RCC 7860 (cell line): Measurements from ENCODE around the gene ATP11C.
"Not testable (repeated sequence)": the region's sequence is repeated elsewhere in the genome, so short reads cannot be mapped to it uniquely, and the experiment has no call there.

Experiments
- DNase-seq: peaks from one replicate; pipeline ENCODE4 v3.0.0-alpha.2; 2015; ENCODE audit warnings: low spot score
- FAIRE-seq: peaks from 2 replicates; lab custom pipeline; 2012; peaks lifted over from hg19 to GRCh38; lab: Jason Lieb, UNC

Gene ATP11C

DNA sequence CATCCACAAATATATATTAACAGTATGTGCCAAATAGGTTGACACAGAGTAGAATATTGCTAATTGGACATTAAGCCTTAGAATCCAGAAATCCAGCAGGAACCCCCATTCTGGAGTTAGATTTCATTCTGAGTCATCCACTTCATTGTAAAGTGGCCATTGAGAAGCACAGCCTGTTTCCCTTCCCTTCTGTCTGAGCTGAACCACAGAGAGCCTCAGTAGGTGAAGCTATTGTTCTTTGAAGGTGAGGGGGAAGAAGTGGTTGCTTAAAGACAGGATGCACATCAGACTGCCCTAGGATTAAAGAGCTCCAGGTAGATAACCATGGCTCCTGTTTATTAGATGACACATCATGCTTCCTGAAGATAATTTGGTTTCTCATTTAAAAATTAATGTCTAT, 194.3 kb downstream of the ATP11C start:
- no peak for FAIRE-seq

DNA sequence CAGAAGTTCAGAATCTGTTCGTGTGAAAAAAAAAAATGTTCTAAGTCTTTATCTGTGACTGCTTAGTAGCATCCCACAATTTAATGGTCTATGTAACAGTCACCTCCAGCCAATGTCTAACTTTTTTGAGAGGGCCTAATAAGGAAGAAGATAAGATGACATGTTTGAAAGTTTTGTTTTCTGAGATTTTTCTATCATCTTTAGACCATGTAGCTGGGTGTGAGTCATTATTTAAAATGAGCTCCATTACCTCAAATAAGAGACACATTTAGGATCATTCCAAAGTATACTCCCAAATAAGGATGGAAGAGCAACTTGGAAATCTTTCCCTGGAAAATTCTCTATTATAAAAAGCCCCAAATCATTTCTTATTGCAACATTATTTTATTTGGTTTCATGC, 196.7 kb downstream of the ATP11C start:
- no peak for FAIRE-seq
- no peak for DNase-seq

More for the DNA sequence above, 194.3 kb downstream of the ATP11C start:
- DNase-seq = no peak

DNA sequence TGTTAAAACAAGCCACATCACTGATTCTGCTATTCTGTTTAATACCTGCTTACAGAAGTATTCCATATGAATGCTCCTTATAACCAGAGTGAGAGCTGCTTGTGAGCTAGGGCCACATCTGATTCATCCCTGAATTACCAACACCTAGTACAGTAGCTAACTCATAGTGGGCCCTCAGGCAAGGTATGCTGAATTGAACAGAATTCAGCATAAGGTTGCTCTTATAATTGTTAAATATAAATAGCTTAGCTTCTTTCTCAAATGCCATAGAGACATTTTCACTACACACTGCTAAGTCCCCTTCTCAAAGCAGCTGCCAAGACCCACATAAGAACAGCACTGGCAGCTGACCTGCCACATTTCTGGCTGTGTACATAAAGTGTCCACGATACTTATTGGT, 197.9 kb downstream of the ATP11C start:
- no peak for DNase-seq
- no peak for FAIRE-seq

DNA sequence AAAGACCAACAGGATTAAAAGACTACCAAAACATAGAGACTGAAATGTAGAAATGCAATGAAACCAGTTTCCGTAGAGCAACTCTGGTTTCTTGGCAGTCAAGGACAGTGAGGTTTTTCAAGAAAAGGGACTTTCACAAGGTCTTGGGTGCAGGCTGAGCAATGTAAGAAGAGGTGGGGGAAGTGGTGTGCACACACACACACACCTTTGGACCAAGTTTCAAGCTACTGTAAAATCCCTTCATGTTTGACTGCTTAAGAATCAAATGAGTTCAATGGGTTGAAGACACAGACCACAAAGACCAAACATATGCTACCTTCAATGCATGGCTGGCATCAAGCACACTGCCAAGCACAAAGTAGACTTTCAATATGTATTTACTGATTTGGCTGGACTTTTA, 207.1 kb downstream of the ATP11C start:
- no peak for DNase-seq
- FAIRE-seq = no peak

DNA sequence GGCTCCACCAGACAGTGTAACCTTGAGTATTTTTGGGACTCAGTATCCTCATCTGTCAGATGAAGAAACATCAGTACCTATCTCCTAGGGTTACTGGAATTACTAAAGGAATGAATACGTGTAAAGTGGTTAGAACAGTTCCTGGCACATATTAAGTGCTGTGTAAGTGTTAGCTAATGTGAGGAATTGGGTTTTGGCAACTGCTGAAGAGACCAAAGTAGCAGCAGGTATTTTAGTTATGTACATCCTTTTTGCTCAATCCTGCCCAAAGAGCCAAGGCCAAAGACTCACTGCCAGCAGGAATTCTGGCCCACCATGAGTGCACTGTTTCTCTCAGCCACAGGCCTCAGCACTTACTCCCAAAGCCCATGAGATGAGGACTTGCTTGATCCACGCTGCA, 208.2 kb downstream of the ATP11C start:
- DNase-seq (no peak), FAIRE-seq (no peak)

DNA sequence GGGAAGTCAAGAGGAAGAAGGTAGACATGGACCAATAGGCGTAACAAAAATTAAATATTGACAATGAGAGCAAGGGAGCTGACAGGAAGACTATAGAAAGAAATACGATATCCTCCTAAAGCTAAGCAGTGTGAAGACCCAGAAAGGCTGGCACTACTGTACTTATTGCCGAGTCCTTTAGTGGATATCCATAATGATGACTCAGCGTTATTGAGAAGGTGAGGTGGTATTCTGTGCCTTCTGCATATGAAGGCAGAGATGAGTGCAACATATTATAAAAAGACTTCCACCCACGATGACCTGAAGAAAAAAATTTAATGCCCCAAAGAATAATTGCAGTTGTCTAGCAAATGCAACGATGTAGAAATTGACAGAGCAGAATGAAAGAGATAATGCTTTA, 211.9 kb downstream of the ATP11C start:
- no peak for FAIRE-seq
- DNase-seq = no peak

DNA sequence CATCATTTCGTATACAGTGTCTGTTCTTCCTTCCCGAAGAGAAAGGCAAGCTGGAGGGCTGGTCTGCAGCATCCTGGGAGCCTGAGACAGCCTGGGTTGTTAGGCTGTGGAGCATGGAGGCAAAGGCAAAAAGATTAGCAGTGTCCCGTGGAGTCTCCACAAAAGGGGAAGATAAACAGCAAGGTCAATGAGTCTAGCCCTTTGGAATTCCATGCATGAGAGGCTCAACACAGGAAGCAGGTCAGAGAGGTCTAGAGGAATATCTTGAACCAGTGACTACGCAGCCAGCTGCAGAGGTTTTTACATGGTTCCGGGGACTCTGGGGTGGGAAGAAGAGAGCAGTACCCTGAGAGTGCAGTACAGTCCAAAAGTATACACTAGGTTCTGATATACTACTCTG, 212.7 kb downstream of the ATP11C start:
- peak; percentile 84 for FAIRE-seq
- peak; percentile 77 for DNase-seq

DNA sequence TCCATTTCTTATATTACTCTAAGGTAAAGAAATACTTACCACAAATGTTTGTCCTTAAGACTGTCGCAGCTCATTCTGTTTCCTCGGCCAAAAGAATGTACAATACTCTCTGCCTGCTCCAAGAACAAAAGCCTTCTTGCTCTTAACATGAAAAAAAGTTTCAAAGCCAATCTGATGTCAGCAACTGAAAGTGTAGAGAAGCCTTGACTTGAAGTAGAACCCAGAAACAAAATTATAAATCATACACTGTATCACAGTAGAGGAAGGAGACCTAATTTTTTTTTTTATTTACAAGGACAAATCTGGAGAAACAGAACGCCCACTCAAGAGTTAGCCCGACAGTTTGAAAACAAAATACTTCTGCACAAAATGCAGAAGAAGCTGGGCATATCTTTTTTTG, 224.8 kb downstream of the ATP11C start, which contains the start of gene MCF2:
Gene MCF2, minus strand, starts transcription at position 101 of the 400 bp plus-strand sequence. CDS start 56,423 bp downstream, outside the sequence.
- no peak for FAIRE-seq
- DNase-seq = no peak

DNA sequence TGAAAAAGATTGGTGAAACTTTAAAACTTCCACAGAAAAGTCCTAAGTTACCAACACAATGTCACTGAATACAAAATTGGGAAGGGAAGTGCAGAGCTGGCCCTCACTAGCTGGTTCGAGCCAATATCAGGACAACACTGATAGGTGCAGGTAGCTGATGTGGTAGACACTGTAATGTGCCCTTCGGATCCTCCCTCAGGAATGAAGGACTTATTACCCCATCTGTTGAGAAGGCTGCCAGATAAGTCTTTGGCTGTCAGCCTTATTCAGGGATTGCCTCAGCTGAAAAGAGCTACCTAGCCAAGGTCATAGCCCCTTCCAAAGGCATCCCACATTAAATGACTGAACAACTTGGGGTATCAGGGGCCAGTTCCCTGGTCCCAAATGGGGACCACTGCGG, 230.2 kb downstream of the ATP11C start:
- no peak for DNase-seq
- no peak for FAIRE-seq

DNA sequence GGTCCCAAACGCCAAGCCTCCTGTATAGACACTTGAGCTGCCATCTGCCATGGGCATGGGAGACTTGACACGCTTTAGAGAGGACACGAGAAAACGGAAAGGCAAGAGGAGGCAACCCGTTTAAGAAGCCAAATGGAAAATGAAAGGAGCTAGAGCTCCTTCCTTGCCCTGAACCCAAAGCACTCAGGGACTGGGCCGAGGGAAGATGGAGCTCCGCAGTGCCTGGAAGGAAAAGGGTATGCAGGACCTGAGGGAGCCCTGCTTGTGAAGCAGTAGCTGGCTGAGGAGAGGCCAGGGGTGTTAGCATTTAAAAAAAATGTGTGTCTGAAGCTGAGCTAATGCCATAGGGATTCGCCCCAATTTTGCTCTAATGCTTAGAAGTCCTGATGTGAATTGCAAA, 239.9 kb downstream of the ATP11C start:
- DNase-seq (no peak), FAIRE-seq (no peak)

DNA sequence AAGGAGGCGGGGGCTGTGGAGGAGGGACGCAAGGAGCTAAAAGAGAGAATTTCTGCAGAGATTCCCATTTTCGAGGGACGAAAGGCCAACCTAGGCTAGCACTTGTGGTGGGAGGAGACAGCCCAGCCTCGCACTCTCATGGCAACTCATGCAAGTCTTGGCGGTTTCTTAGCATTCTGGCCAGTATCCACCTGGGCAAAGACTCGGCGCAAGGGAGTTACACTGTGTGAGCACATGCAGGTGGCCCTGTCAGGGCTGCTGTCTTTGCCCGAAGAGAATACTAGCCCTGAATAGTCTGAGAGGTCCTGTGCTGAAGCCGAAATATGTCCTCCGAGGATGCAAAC, 240.4 kb downstream of the ATP11C start:
- FAIRE-seq = no peak
- DNase-seq = no peak

DNA sequence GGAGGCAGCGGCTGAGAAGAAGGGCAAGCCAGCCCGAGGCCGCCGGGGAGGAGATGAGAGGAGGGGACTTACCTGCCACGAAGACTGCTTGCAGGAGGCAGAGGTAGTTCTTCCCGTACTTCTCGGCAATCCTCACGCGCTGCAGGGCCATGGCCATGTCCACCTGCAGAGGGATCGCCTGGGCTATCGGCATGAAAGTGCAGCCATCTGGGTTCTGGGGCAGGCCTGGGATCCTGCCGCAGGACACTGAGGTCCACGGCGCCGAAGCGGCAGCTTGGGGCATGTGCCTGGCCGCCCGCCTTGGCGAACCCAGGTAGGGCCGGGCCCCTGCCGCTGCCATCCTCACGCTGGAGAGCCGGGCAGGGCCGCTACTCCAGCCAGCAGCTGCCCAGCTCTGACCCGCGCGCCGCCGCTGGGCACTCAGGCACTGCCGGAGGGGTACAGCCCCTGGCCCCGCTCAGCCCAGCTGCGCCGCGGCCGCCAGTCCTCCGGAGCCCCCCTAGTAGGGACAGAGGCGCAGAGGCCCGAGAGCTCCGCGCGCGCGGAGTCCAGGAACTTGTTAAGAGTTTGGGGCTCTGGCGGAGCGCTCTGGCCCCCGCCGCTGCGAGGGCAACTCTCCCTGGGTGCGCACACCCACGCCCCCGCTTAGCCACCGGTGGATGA, 240.9 kb downstream of the ATP11C start:
- DNase-seq = no peak
- no peak for FAIRE-seq

DNA sequence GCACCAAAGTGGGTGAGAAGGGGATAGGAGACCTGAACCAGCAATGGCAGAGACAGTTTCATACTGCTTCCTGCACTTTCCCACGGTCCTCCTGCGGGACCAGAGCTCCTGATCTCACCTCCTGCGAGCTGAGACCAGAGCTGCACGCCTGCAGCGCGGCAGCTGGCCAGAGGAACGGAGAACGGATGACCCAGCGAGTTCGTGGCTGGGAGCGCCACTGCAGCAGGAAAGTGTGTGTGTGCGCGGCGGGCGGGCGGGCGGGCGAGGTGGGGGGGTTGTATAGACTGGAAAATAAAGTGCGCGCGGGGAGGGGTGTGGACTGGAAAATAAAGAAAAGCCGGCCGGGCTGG, 241.4 kb downstream of the ATP11C start:
- no peak for FAIRE-seq
- DNase-seq = no peak

DNA sequence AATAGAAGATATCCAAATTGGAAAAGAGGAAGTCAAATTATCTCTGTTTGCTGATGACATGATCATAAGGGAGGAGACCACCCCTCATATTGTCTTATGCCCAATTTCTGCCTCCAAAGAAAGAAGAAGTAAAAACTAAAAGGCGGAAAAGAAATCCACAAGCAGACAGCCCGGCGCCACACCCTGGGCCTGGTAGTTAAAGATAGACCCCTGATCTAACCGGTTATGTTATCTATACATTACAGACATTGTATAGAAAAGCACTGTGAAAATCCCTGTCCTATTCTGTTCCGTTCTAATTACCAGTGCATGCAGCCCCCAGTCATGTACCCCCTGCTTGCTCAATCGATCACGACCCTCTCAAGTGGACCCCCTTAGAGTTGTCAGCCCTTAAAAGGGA, 247.7 kb downstream of the ATP11C start:
- DNase-seq, FAIRE-seq: not testable (repeated sequence)

DNA sequence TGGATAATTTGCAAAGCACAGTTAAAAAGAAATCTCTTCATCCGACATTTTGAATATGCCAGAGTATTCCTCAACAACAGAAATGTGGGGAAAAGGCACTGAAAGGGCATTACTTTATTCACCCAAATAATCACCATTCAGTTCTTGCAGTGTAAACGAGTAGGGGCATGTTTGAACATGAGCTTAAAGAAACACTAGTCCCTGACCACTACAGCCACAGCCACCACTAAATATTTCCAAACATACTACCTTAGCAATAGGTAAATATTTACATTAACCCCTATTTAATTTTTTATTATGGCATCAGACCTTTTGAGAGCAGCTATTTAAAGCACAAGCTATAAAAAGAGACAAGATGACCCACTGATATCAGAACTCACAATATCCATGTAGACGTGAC, 252.5 kb downstream of the ATP11C start:
- DNase-seq (no peak), FAIRE-seq (no peak)
